HEK293 (cell line): ENCODE measurements around the gene POLK.

Experiments
- ATF2 ChIP-seq: fragments of 450-650 bp; formaldehyde crosslinking; IDR thresholded peaks from 2 replicates; pipeline ENCODE4 v1.5.1; 2016; ENCODE audit warnings: missing biosample characterization, missing genetic modification characterization, low read depth
- CTCF ChIP-seq: fragments of 450-650 bp; formaldehyde crosslinking; IDR thresholded peaks from 2 replicates; pipeline ENCODE4 v1.5.1; 2016; ENCODE audit warnings: missing biosample characterization, missing genetic modification characterization
- ZBTB10 ChIP-seq: fragments of 450-650 bp; formaldehyde crosslinking; IDR thresholded peaks from 2 replicates; pipeline ENCODE4 v1.5.1; 2016; ENCODE audit warnings: missing biosample characterization, missing genetic modification characterization
- ZNF350 ChIP-seq: fragments of 450-650 bp; formaldehyde crosslinking; IDR thresholded peaks from 2 replicates; pipeline ENCODE4 v1.5.0; 2017; ENCODE audit warnings: missing biosample characterization, mild to moderate bottlenecking, missing genetic modification characterization
- ZNF639 ChIP-seq: fragments of 450-650 bp; formaldehyde crosslinking; IDR thresholded peaks from 2 replicates; pipeline ENCODE4 v1.5.1; 2016; ENCODE audit warnings: missing biosample characterization, missing genetic modification characterization

GRCh38 chr5:75622564-75622963 lies 110.9 kb downstream of the POLK start:
- TF ChIP-seq CTCF (tag by site-specific recombination), result no peak
- no peak for TF ChIP-seq ZNF639 (tag by site-specific recombination)
- TF ChIP-seq ATF2 (tag by site-specific recombination), result no peak
- no peak for TF ChIP-seq ZNF350
- TF ChIP-seq ZBTB10 (tag by site-specific recombination), result no peak
